Activated T-helper 1 cell treated with Interleukin-2 at 50 U/mL for 16 hours (primary cell): ENCODE results near the gene GREM1.

Experiments used
- DNase-seq: peaks from one replicate; pipeline ENCODE4 v3.0.0-alpha.2; 2020; ENCODE audit warnings: low read depth

Gene GREM1

GRCh38 chr15:32717426-32718226 lies at the start of gene GREM1:
TSS of gene GREM1 (plus strand) at chr15:32718004. CDS start at chr15:32730691, 12,687 bp downstream.
- no peak for DNase-seq

- no peak for DNase-seq
These were observed 48.9 kb upstream of the GREM1 start for GRCh38 chr15:32668942-32669341.

GRCh38 chr15:32669896-32670611 lies 47.8 kb upstream of the GREM1 start:
- no peak for DNase-seq

GRCh38 chr15:32670623-32671022 lies 47.2 kb upstream of the GREM1 start:
- DNase-seq: no peak

GRCh38 chr15:32671339-32672325 lies 46.2 kb upstream of the GREM1 start:
- DNase-seq: no peak

GRCh38 chr15:32674681-32675080 lies 43.1 kb upstream of the GREM1 start:
- no peak for DNase-seq

GRCh38 chr15:32675466-32675865 lies 42.3 kb upstream of the GREM1 start:
- DNase-seq: no peak

- DNase-seq: no peak
These were observed 41.6 kb upstream of the GREM1 start for GRCh38 chr15:32676169-32676568.

GRCh38 chr15:32677238-32677750 lies 40.5 kb upstream of the GREM1 start:
- no peak for DNase-seq

- DNase-seq: no peak
These were observed 38.5 kb upstream of the GREM1 start for GRCh38 chr15:32679298-32679690.

- DNase-seq: no peak
These were observed 35.2 kb upstream of the GREM1 start for GRCh38 chr15:32682569-32682968.

- DNase-seq: no peak
These were observed 34.7 kb upstream of the GREM1 start for GRCh38 chr15:32682977-32683630.

- DNase-seq: no peak
These were observed 33.8 kb upstream of the GREM1 start for GRCh38 chr15:32683906-32684584.

GRCh38 chr15:32685576-32685975 lies 32.2 kb upstream of the GREM1 start:
- no peak for DNase-seq

GRCh38 chr15:32687556-32687955 lies 30.2 kb upstream of the GREM1 start:
- DNase-seq: no peak

GRCh38 chr15:32688151-32688639 lies 29.6 kb upstream of the GREM1 start:
- DNase-seq: no peak

GRCh38 chr15:32690941-32691688 lies 26.7 kb upstream of the GREM1 start:
- DNase-seq: no peak

GRCh38 chr15:32691689-32692038 lies 26.1 kb upstream of the GREM1 start:
- no peak for DNase-seq

- DNase-seq: no peak
These were observed 25.5 kb upstream of the GREM1 start for GRCh38 chr15:32692286-32692685.
